Measurements from ENCODE around the gene SPTBN1. TPM values are rescaled to one million over a fixed set of nuclear protein-coding genes. Genes with fewer than 3 reads are reported as not detected.

SPTBN1 gene
- total RNA-seq, 2 experiments from 2014 or later: 132 to 183 TPM

GRCh38 chr2:54672590-54673456 is 216.7 kb downstream of the SPTBN1 start:
- H3K4me2 ChIP-seq (ENCODE audit: low read length): peak overlapping the region; percentile 49
- peak; percentile 75 for DNase-seq (ENCODE audit: low spot score)
- peak overlapping the region; percentile 5 for H3K27ac ChIP-seq (ENCODE audit: low read depth, low read length, poor library complexity, severe bottlenecking)
- ChIA-PET POLR2A (interaction anchor here (0.5 to 1.6 kb wide), 9 partner anchors 11 to 870 kb away, joined by 3 to 9 read pairs (median 3); no protein-coding TSS in a partner anchor), CTCF (ENCODE audit: unreplicated experiment) (interaction anchor here (0.6 kb wide), 1 partner anchor 30 kb away, joined by 5 read pairs; no protein-coding TSS in a partner anchor)
- intact Hi-C loops (cut with micrococcal nuclease; ENCODE audit: unreplicated experiment): no loop called here
- no peak overlapping the region for H2AFZ ChIP-seq (ENCODE audit: low read length)
- TF ChIP-seq EZH2phosphoT487 (IDR thresholded peaks at IDR 0.05; ENCODE audit: borderline replicate concordance, low read depth, low read length) (no peak), CTCF (conservative IDR thresholded peaks at IDR 0.05; ENCODE audit: low read length) (no peak)
- H3K9me3 ChIP-seq (ENCODE audit: low read length): no peaks in the 10 kb centered on the region
- no peaks in the 10 kb centered on the region for H4K20me1 ChIP-seq (ENCODE audit: insufficient read depth, low read length)
- BruUV-seq (replicated peaks): no TSS peak
- no peak overlapping the region for H3K4me3 ChIP-seq (ENCODE audit: low read depth, low read length, poor library complexity, severe bottlenecking)
- H3K4me1 ChIP-seq (ENCODE audit: insufficient read depth, low read length, poor library complexity, severe bottlenecking): peaks cover 23% of the 10 kb centered on the region
- no peaks in the 10 kb centered on the region for H3K79me2 ChIP-seq (ENCODE audit: insufficient read depth, low read depth, low read length)
- H3K9me2 ChIP-seq (ENCODE audit: insufficient read depth, low read length): no peaks in the 10 kb centered on the region
- H3K36me3 ChIP-seq (ENCODE audit: insufficient read depth, low read length): peaks cover 34% of the 10 kb centered on the region

GRCh38 chr2:54673501-54673998 is 217.4 kb downstream of the SPTBN1 start:
- H2AFZ ChIP-seq (ENCODE audit: low read length): no peak overlapping the region
- H3K9me3 ChIP-seq (ENCODE audit: low read length): no peaks in the 10 kb centered on the region
- ChIA-PET POLR2A (interaction anchor here (0.6 to 1.6 kb wide), 6 partner anchors 10 to 574 kb away, joined by 3 to 9 read pairs (median 4); no protein-coding TSS in a partner anchor), CTCF (ENCODE audit: unreplicated experiment) (no interaction called here)
- peaks cover 27% of the 10 kb centered on the region for H3K36me3 ChIP-seq (ENCODE audit: insufficient read depth, low read length)
- no peaks in the 10 kb centered on the region for H3K9me2 ChIP-seq (ENCODE audit: insufficient read depth, low read length)
- DNase-seq (ENCODE audit: low spot score): no peak
- no peaks in the 10 kb centered on the region for H4K20me1 ChIP-seq (ENCODE audit: insufficient read depth, low read length)
- peaks cover 30% of the 10 kb centered on the region for H3K4me1 ChIP-seq (ENCODE audit: insufficient read depth, low read length, poor library complexity, severe bottlenecking)
- intact Hi-C loops (cut with micrococcal nuclease; ENCODE audit: unreplicated experiment): no loop called here
- H3K27ac ChIP-seq (ENCODE audit: low read depth, low read length, poor library complexity, severe bottlenecking): no peak overlapping the region
- no peaks in the 10 kb centered on the region for H3K79me2 ChIP-seq (ENCODE audit: insufficient read depth, low read depth, low read length)
- no TSS peak for BruUV-seq (replicated peaks)
- TF ChIP-seq EZH2phosphoT487 (IDR thresholded peaks at IDR 0.05; ENCODE audit: borderline replicate concordance, low read depth, low read length): no peak
- TF ChIP-seq CTCF (conservative IDR thresholded peaks at IDR 0.05; ENCODE audit: low read length): no peak
- H3K4me2 ChIP-seq (ENCODE audit: low read length): peak overlapping the region; percentile 49
- no peak overlapping the region for H3K4me3 ChIP-seq (ENCODE audit: low read depth, low read length, poor library complexity, severe bottlenecking)

Measured in OCI-LY7 (cell line).